ENCODE results near the gene GPR37L1.
"Not testable (repeated sequence)": the region's sequence is repeated elsewhere in the genome, so short reads cannot be mapped to it uniquely, and the experiment has no call there.

Gene GPR37L1

DNA sequence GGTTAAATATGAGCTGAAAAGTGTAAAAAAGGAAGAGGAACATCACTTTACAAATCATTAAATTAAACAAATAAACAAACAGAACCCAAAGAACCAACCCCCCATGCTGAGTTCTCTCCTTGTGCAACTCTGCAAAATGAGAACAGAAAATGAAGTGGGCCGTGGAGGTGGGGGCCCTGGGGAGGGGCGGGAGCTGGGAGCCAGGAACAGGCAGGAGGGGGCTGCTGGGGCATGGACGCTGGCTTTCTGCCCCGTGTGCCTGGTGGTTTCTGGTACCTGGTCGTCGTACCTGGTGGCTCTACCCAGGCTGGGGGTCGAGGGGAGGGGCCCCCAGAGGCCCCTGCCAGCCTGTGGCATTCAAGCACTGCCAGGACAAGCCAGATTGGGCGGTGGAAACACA is 10.8 kb downstream of the GPR37L1 start:
- TF ChIP-seq, protein P1, sequence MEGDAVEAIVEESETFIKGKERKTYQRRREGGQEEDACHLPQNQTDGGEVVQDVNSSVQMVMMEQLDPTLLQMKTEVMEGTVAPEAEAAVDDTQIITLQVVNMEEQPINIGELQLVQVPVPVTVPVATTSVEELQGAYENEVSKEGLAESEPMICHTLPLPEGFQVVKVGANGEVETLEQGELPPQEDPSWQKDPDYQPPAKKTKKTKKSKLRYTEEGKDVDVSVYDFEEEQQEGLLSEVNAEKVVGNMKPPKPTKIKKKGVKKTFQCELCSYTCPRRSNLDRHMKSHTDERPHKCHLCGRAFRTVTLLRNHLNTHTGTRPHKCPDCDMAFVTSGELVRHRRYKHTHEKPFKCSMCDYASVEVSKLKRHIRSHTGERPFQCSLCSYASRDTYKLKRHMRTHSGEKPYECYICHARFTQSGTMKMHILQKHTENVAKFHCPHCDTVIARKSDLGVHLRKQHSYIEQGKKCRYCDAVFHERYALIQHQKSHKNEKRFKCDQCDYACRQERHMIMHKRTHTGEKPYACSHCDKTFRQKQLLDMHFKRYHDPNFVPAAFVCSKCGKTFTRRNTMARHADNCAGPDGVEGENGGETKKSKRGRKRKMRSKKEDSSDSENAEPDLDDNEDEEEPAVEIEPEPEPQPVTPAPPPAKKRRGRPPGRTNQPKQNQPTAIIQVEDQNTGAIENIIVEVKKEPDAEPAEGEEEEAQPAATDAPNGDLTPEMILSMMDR (conservative IDR thresholded peaks at IDR 0.05; ENCODE audit: control insufficient read depth, insufficient read depth, low read depth, low read length) = no peak
- H3K4me3 ChIP-seq (ENCODE audit: control insufficient read depth, low read depth, low read length) = no peak overlapping the region
- DNase-seq (ENCODE audit: low read depth) = no peak

DNA sequence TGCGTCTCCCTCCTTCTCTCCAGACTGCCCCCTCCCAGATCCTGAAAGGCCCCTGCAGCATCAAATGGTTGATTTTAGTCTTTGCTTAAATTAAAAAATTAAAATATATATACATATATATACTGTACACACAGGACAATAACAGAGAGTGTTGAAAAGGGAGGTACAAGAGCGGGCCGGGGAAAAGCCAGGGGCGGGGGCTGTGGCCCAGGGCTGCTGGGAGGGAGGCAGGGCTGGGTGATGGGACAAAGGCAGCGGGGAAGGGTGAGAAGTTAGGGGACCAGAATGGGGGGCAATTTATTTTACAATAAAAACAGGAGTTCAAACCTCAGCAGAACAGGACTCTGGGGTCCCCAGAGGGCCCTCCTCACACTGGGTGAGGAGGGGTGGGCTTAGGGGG is 11.3 kb downstream of the GPR37L1 start:
- DNase-seq (ENCODE audit: low read depth) = no peak
- TF ChIP-seq, protein P1 (conservative IDR thresholded peaks at IDR 0.05; ENCODE audit: control insufficient read depth, insufficient read depth, low read depth, low read length) = no peak
- no peak overlapping the region for H3K4me3 ChIP-seq (ENCODE audit: control insufficient read depth, low read depth, low read length)

DNA sequence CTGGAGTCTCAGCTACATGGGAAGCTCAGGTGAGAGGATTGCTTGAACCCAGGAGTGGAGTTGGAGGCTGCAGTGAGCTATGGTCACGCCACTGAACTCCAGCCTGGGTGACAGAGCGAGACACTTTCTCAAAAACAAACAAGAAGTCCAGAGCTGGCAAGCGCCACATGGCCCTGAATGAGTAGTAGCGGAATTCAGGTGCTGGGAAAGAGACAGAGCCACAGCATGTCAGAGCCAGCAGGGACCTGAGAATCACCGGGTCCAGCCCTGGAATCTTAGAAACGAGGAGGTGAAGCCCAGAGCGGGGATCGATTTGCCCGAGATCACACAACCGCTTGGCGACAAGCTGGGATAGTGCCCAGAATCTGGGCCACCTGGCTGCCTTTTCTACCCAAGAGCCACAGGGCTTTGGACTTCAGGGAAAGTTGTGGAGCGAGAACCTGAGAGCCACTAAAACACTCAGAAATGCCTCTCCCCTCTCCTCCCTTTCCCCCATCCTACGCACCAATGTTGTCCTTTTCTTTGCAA is 12.0 kb downstream of the GPR37L1 start:
- no peak for DNase-seq (ENCODE audit: low read depth)
- H3K4me3 ChIP-seq (ENCODE audit: control insufficient read depth, low read depth, low read length) = no peak overlapping the region
- TF ChIP-seq, protein P1 (conservative IDR thresholded peaks at IDR 0.05; ENCODE audit: control insufficient read depth, insufficient read depth, low read depth, low read length) = no peak

DNA sequence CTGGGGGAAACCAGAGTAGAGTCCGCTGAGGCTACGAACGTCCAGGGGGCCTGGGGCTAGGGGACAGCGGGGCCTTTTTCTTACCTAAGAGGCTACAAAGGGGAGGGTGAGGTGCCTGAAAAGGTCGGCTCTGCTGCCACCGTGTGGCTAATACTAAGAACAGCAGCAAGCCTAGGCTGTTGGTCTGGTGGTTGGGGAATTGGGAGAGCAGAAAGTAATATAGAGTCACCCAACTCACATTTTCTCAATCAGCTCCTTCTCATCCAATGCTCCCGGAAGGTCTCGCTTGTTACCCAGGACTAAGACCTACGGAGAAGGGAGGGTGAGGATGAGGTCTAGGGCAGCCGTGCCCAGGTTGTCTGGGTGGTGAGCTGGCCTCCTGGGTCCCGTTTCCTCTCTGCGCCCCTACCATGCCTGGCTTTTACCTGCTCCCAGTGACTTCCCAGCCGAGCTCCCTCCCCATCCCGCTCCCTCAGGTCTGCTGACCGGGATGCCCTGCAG is 12.6 kb downstream of the GPR37L1 start:
- TF ChIP-seq, protein P1 (conservative IDR thresholded peaks at IDR 0.05; ENCODE audit: control insufficient read depth, insufficient read depth, low read depth, low read length) = peak; percentile 86
- DNase-seq (ENCODE audit: low read depth) = peak; percentile 64
- H3K4me3 ChIP-seq (ENCODE audit: control insufficient read depth, low read depth, low read length) = no peak overlapping the region

DNA sequence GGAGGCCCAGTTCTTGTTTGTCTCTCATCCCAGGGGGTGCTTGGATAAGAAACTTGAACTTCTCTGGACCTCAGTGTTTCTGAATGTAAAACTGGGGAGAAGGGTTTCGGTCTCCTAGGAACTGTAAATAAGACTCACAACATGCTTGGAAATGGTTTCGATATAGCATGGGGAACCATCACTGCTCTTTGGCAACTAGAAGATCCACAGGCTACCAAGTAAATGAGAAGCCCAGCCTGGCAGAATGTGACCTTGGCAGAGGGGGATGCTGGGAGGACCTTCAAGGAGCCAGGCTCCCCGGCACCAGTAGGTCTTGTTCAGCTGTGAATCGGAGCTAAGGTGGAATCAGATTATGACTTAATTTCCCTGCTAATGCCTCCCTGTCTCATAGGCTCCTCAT is 18.1 kb downstream of the GPR37L1 start:
- no peak overlapping the region for H3K4me3 ChIP-seq (ENCODE audit: control insufficient read depth, low read depth, low read length)
- DNase-seq (ENCODE audit: low read depth) = no peak
- TF ChIP-seq, protein P1 (conservative IDR thresholded peaks at IDR 0.05; ENCODE audit: control insufficient read depth, insufficient read depth, low read depth, low read length) = no peak

DNA sequence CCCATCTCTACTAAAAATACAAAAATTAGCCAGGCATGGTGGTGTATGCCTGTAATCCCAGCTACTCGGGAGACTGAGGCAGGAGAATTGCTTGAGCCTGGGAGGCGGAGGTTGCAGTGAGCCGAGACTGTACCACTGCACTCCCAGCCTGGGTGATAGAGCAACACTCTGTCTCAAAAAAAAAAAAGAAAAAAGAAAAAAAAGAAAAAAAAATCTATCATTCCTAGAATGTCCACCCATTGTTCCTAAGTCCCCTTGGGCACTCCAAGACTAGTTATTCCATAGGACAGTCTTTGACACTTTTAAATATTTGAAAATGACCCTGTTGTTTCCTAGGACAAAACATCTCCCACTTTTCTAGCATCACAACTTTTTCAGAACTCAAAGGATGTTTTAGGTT is 18.8 kb downstream of the GPR37L1 start:
- DNase-seq (ENCODE audit: low read depth); H3K4me3 ChIP-seq (ENCODE audit: control insufficient read depth, low read depth, low read length): not testable (repeated sequence)

DNA sequence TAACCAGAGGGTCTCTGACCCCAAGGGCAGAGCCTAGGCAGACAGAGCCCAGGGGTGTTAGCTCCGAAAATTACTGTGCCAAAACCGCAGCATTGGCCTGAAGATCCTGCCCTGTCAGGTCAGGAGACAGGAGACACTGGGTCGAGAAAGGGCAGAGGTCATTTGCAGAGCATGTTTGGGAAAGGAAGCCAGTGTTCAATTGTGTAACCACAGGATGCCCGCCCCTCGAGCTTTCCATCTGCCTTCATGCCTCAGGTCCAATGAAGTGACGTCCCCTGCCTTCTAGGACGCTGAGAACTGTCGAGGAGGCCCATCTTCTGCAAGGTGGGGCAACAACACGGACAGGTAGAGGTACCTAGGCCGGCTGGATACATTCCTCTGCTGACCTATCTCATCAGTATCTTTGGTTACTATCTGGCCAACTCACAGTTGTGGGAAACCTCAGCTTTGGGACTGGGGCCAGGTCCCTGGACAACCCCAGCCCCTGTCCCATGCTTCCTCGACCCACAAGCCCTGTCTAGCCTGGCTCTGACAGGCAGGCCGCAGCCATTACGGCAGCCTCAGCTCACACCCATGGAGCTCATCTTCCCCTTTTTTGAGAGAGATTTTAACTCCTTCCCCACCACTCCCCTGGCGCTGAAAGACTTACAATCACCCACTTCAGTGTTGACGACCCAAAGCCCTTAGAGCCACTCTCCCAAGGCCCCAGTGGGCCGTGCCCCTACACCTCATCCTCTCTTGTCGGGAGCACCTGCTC is 20.5 kb downstream of the GPR37L1 start:
- peak overlapping the region; percentile 76 for H3K4me3 ChIP-seq (ENCODE audit: control insufficient read depth, low read depth, low read length)
- TF ChIP-seq, protein P1 (conservative IDR thresholded peaks at IDR 0.05; ENCODE audit: control insufficient read depth, insufficient read depth, low read depth, low read length) = no peak
- DNase-seq (ENCODE audit: low read depth) = no peak
